GOT3 (cell line): ENCODE data around the gene CMIP.
"Not testable (repeated sequence)": the region's sequence is repeated elsewhere in the genome, so short reads cannot be mapped to it uniquely, and the experiment has no call there.

Experiments
- DNase-seq: peaks from one replicate; lab custom pipeline; 2025; ENCODE audit warnings: mixed read lengths; lab: John Stamatoyannopoulos, UW

CMIP gene

GRCh38 chr16:81686391-81687130 is 242.0 kb downstream of the CMIP start:
- DNase-seq: no peak

DNA sequence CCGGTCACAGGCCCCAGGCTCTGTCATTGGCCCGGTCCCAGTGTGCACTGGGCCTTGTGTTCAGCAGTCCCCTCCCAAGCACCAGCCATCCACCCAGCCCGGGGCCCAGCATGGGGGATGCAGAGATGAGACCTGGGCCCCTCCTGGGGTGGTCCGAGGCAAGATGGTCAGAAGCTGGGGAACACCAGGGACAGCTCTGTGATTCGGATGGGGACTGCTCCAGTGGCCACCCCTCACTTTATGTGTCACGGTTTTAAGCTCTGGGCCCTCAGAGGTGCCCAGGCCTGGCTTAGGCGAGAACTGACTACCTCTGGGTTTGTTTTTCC is 242.5 kb downstream of the CMIP start:
- DNase-seq: no peak

- DNase-seq: no peak
Observed at GRCh38 chr16:81688182-81688581, 243.6 kb downstream of the CMIP start.

GRCh38 chr16:81688839-81689238 is 244.2 kb downstream of the CMIP start:
- not testable (repeated sequence) for DNase-seq

DNA sequence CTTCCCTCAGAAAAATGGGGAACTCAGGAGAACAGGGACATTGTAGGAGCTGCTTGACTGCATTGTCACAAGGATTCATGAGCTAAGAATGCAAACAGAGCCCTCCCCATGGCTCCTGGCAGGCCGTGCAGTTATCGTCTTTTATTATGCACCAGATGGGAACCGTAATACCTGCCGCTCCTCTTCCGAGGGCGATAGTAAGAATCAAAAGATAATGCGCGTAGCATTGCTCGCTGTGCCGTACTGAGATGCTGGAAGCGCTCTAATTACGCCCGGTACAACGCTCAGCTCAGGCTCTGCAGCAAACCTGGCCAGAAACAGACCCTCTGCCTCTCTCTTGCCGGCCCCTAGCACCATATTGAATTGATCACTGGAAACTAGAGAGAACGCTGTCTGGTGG is 247.4 kb downstream of the CMIP start:
- DNase-seq: no peak

DNA sequence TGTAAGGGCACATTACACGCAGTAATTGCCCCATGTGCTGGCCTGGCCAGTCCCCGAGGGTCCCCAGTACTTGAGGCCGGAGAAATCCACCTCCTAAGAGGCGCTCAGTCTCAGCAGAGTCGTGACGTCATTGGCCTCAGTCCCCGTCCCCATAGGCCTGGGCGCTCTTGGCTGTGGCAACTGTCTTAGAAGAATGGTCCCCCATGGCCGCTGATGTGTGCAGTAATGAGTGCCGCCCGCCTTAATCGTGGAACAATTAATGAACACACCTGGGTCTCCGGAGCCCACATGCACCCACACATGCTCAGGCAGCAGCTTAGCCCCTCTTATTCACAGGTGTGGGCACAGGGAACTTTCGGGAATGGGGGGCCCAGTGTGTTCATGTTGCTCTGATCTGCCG is 248.0 kb downstream of the CMIP start:
- no peak for DNase-seq

- DNase-seq: no peak
Observed at GRCh38 chr16:81693041-81693743, 248.6 kb downstream of the CMIP start.

DNA sequence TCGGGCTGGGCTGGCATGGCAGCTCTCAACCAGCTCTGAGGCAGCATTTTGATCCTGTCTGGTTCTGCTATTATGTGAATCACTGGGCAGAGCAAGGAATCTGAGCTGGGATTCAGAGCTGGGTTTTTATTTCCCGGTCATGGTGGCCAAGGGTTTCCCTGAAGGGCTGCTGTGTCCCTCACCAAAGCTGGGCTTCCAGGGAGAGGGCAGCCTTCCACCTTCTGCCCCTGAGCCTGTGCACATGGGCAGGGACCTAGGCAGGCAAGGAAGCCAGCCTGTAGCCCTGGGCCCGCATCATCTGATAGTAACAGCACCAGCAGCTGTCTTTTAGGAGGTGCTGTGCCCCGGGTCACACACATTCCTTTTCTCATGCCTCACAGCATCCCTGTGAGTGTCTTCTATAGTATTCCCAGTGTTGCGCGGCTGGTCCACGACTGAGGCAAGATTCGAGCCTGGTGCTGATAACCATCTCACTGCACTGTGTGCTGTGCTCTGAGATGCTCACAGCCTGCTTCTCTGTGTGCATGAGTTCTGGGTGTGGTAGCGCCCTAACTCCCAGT is 249.2 kb downstream of the CMIP start:
- no peak for DNase-seq

DNA sequence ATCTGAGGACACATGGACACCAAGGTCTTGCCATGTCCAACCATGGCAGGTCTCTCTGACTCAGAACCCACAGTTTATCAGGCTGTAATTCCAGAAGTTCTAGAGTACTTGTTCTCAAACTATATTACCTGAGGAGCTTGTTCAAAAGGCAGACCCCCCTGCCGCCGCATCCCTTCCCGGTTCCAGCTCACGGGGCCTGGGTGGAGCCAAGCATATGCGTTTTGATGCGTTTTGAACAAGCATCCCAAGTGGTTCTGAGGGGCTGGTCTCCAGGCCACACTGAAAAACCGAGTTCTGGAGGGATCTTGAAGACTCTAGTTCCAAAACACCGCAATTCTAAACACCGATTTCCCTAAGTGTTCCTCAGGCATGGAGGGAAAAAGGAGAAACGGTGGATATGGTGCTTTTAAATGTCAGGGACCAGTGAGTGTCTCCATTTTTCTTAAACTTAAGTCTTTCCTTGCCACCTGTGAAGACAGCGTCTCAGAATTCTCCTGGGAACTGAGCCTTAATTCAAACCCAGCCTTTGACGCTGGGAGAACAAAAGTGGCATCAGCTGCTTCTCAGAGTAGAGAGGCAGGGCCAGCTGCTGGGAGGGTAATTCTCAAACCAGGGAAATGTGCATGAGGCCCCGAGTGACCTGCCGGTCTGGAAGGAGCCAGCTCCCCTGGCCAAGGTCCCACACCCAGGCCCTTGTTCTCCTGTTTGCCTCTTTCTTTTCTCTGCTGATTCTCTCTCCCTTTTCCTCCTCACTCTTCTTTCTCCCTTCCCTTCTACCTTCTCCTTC is 250.1 kb downstream of the CMIP start:
- DNase-seq: no peak

DNA sequence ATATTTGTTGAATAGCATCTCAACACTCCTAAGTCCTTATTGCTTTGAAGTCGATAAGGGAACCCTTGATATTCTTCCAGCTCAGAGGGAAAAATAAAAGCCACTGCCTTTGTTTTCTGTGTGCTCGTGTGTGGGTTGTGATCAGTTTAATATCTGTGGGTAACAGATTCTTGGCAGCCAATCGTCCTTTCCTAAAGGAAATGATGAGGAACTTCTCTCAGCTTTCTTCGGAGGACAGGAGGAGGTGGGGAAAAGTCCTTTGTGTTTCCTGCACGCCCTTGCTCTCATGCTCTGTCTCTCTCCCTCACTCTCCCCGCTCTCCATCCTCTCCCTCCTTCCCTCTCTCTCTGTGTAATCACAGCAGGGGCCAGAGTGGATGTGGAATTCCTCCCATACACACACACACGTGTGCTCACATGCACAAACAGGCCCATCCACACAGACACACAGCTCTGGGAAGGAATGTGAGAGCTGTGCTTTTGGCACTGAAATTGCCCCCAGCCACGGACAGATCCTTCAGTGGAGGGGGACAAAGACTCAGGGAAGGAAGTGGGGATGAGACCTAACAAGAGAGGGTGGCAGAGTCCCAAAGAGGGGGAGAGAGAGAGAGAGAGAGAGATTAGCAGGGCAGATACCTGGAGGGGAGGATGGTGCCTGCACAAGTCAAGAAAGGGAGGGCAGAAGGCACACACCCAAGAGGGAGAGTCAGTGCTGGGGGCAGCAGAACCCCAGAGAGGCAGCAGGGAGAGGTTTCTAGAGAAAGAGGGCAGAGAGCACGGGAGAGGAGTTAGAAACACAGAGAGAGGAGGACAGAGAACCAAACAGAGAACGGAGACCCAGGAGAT is 250.9 kb downstream of the CMIP start:
- DNase-seq: no peak

DNA sequence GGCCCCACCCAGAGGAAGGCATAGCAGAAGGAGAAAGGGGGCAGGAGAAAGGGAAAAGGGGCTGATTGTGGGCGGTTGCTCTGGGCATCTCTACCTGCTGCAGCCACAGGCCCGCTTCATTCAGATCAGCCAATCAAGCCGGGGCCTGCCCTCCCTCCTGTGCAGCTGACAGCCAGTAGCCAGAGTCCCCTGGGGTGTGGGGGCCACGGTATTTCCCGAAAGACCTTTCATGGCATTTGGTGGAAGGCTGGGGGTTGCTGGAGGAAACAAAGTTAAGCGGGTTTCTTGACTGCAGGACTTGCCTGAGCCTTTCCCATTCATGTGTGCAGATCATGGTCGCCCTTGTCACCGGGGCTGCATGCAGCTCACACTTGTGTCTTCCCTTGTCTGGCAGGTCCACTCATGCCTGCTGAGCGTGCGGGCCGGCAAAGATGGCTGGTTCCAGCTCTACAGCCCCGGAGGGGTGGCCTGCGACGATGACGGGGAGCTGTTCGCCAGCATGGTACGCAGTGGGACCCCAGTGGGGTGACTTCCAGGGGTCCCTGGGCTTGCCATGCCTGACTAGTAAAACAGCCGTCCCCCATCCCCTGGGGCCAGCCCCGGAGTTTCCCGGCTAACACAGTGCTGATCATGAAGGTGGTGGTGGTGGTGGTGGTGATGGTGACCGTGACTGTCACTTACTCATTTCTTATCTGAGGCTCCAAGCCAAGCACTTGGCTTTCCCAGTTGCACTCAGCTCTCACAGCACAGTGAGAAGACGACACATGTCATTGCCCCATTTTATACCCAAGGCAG is 251.8 kb downstream of the CMIP start:
- no peak for DNase-seq

DNA sequence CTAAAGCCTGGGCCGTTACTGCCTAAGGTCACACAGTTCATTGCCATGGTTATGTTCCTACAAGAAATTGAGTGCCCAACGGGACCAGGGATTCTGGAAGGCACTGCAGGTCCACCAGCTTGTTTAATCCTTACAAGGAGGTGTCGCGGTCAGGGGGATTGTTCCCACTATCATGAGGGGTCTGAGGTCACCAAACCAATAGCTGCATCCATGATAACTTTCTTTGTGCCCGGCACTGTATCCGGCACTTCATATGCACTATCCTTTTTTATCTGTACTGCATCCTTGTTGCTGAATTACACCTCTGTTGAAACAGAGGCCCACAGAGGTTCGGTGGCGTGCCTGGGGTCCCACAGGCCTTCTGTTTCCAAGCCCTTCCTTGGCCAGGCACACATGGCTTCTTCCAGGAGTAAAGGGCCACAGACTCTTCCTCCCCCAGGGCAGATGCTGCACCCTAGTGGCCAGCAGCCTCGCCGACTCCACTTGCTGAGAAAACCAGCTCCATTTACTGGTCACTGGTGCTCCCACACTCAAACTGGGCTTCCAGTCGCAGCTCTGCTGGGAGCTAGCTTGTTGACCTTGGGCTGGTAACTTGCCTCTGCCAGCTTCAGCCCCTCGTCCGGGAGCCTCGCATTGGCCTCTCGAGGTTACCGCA is 252.5 kb downstream of the CMIP start:
- DNase-seq: no peak

DNA sequence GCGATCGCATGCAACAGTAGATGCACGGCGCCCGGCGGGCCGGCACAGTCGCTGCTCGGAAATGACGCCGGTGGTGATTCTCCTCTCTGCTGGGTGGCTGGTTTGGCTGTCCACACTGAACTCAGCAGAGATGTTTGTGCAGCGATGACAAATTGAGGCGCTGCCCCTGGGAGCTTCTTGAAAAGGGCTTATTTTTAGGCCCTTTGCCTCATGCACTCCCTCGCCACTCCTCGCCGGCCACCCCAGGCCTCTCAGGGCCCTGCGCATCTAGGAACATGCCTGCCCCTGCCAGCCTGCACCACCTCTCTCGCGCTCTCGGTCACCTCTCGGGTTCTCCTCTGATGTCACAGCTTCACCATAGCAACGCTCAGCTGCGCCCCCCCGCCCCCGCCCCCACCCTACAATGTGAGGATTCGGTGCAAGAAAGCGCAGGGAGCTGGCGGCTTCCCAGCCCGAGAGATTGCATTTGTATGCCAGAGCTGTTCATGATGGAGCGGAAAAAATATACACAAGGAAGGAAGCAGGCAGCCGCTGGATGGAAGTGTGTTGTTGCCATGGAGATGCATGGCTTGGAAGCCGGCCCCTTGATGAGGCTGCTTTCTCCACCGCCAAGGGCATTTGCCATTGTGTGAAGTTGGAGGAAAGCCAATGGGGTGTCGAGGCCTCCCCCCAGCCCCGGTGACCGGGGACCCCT is 253.2 kb downstream of the CMIP start:
- no peak for DNase-seq

GRCh38 chr16:81698310-81698641 is 253.7 kb downstream of the CMIP start:
- DNase-seq: no peak

DNA sequence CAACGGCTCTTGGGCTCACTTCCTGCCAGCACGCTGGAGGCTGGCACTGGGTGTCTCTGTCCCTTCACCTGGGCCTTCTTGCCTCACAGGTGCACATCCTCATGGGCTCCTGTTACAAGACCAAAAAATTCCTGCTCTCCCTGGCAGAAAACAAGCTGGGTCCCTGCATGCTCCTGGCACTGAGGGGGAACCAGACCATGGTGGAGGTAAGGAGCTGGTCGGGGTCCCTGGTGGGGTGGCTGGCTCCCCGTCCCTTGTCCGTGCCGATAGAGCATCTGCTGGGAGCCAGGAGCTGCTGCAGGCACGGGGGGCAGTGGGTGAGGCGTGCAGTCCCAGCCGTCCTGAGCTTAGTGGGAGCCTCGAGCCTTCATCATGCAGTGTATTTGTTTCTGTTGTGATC is 255.0 kb downstream of the CMIP start:
- no peak for DNase-seq

DNA sequence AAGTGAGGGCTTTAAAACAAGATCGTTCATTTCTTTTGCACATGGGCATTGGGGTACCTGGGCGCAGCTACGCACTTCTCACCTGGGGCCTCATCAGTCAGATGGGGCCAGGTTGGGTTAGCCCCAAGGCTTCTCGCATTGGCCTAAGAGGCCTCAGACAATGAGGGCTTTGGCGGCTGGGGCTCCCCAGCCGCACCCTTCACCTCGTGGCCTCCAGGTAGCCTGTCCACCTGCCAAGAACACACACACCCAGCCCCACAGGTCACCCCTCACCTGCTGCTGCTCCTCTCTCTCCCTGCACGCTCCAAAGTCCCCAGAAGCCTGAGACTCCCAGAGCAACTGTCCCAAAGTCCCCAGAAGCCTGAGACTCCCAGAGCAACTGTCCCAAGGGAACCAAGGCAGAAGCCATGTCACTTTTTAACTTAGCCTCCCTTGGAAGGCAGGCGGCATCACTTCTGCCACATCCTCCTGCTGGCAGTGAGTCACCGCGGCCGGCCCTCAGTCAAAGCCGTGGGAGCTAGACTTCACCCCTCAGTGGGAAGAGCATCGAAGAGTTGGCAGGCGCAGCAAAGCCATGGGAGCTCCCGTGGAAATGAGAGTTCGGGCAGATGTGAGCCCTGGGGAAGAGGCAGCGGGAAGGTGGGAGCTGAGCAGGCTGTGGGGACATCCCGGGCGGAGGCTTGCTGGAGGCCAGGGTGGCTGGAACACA is 255.6 kb downstream of the CMIP start:
- no peak for DNase-seq

GRCh38 chr16:81700780-81701165 is 256.2 kb downstream of the CMIP start:
- DNase-seq: no peak

- no peak for DNase-seq
Observed at GRCh38 chr16:81701296-81701970, 256.8 kb downstream of the CMIP start.

DNA sequence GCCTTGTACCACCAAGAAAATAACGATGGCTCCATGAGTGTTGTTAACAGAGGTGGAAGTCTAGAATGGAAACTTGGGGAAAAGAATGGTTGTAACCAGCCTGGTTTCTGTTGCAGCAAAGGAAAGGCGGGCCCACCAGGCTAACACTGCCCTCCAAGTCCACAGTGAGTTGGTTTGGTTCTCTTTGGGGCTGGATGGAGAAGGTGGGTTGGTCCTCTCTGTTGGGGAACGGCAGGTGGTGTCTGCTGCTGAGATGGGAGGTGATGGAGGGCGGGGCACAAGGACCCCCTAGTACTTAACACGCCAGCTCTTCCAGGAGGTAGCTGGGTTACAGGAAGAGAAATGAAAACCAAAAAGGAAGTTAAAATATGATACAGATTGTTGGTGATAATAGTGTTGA is 257.9 kb downstream of the CMIP start:
- DNase-seq: no peak
